A673 (cell line): ENCODE data around the gene PURB.
"Not testable (repeated sequence)": the region's sequence is repeated elsewhere in the genome, so short reads cannot be mapped to it uniquely, and the experiment has no call there.

Experiments
- CTCF ChIP-seq: fragments of 300-800, 200-600 bp; sonication (generic); conservative IDR thresholded peaks from 2 replicates; pipeline ENCODE4 v1.5.1; 2017; ENCODE audit warnings: low read depth, mild to moderate bottlenecking, antibody characterized with exemption, low read length, moderate library complexity, mixed read lengths
- EZH2 ChIP-seq: fragments of 200-600 bp; sonication (generic); IDR thresholded peaks from 2 replicates; pipeline ENCODE4 v1.6.1; 2017; ENCODE audit warnings: borderline replicate concordance, low read depth, mild to moderate bottlenecking, mixed read lengths, antibody characterized with exemption, low read length; ENCODE audit not compliant: poor library complexity, severe bottlenecking

DNA sequence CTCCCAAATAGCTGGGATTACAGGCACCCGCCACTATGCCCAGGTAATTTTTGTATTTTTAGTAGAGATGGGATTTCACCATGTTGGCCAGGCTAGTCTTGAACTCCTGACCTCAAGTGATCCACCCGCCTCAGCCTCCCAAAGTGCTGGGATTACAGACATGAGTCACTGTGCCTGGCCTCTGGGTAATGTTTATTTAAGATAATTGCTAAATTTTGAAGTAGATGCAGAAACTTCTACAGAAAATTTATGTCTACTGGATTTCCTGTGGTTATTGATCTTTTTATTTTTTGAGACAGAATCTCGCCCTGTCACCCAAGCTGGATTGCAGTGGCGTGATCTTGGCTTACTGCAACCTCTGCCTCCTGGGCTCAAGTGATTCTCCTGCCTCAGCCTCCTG is 23.4 kb downstream of the PURB start:
- not testable (repeated sequence) for TF ChIP-seq CTCF, EZH2
